Body of pancreas (tissue), 4 donors: ENCODE measurements around the gene CSNK1G1. TPM values are rescaled to one million over a fixed set of nuclear protein-coding genes. Genes with fewer than 3 reads are reported as not detected.

ENCODE experiments used
- ATAC-seq: fragments of 150-250 bp; one replicate; pipeline ENCODE4 v1.9.1; 2016
- DNase-seq, 4 donors: peaks; one replicate each; pipeline ENCODE4 v3.0.0-alpha.2; 2019
- H3K27ac ChIP-seq, 4 donors: fragments of 200-600 bp; sonication (generic); 1 replicate in 3 of 4; 2 replicates in 1 of 4; pipeline versions ENCODE4 v1.5.1 to v1.6.1; 2016 to 2019; ENCODE audit warnings: mild to moderate bottlenecking in 1 of 4, mixed read lengths in 1 of 4, moderate library complexity in 1 of 4
- H3K27me3 ChIP-seq, 2 donors: fragments of 200-600 bp; sonication (generic); one replicate each; pipeline ENCODE4 v1.6.0; 2016; ENCODE audit warnings: mild to moderate bottlenecking in 1 of 2
- H3K36me3 ChIP-seq, 2 donors: fragments of 200-600 bp; sonication (generic); replicated peaks in 1 of 2; 2 replicates each; pipeline ENCODE4 v1.5.1; 2016; ENCODE audit warnings: low read depth in 2 of 2; ENCODE audit not compliant: insufficient read depth in 1 of 2
- H3K4me1 ChIP-seq: fragments of 200-600 bp; sonication (generic); one replicate; pipeline ENCODE4 v1.6.0; 2016
- H3K4me3 ChIP-seq, 2 donors: fragments of 200-600 bp; sonication (generic); 1 replicate in 1 of 2; 2 replicates in 1 of 2; pipeline ENCODE4 v1.5.1; 2016 to 2019
- H3K9me3 ChIP-seq, 3 donors: fragments of 200-600 bp; sonication (generic); 1 replicate in 2 of 3; 2 replicates in 1 of 3; pipeline ENCODE4 v1.5.1; 2016
- CTCF ChIP-seq, 7 experiments: fragments of 450-650 bp in 4 of 7; fragments of 200-600 bp in 3 of 7; sonication (generic) in 3 of 7; IDR thresholded peaks; one replicate each; pipeline ENCODE4 v1.5.1; 2016 to 2019; ENCODE audit warnings: antibody characterized with exemption in 7 of 7
- POLR2A ChIP-seq, 3 donors: fragments of 450-650 bp; IDR thresholded peaks; one replicate each; pipeline ENCODE4 v1.6.1; 2016; ENCODE audit warnings: antibody characterized with exemption in 3 of 3, mild to moderate bottlenecking in 2 of 3
- WGBS, 2 donors: methylation state at CpG; one replicate each; pipeline ENCODE4 v1.1.5; 2017; 5-methylcytosine and 5-hydroxymethylcytosine counted together
- intact Hi-C: fragments of 100-400 bp; cut with DNase I; formaldehyde crosslinking; loops from one replicate; pipeline ENCODE4 v1.15.1; 2023
- total RNA-seq, 2 donors: library from RNA; depleted of rRNA; stranded (reverse); fragments of >200 nt; gene quantifications; one replicate each; pipeline ENCODE4 v1.1.0, GENCODE V29; 2016

The CSNK1G1 gene
- total RNA-seq, 2 donors from 2014 or later, result 6.7 to 13.8 TPM

- 64 to 69% methylated on average over 3 of the region's 3 CpGs for WGBS, 2 donors
- Histone ChIP-seq H3K27me3 (no peaks in the 10 kb centered on the region), H3K27ac (no peak overlapping the region), H3K4me3 (no peak overlapping the region), H3K36me3 (no peaks in the 10 kb centered on the region), H3K9me3 (no peaks in the 10 kb centered on the region), H3K4me1 (peaks cover 28% of the 10 kb centered on the region)
- ATAC-seq, result no peak
- TF ChIP-seq CTCF (IDR thresholded peaks at IDR 0.05) (no peak), POLR2A (IDR thresholded peaks at IDR 0.05) (no peak)
- no peak for DNase-seq
- intact Hi-C loops, result no loop called here
These were observed 207.4 kb downstream of the CSNK1G1 start for GRCh38 chr15:64148581-64148980.

GRCh38 chr15:64148168-64148567 is 207.8 kb downstream of the CSNK1G1 start:
- Histone ChIP-seq H3K36me3 (no peaks in the 10 kb centered on the region), H3K4me1 (peaks cover 25% of the 10 kb centered on the region), H3K4me3 (no peak overlapping the region), H3K27me3 (no peaks in the 10 kb centered on the region), H3K9me3 (no peaks in the 10 kb centered on the region), H3K27ac (no peak overlapping the region)
- intact Hi-C loops, result no loop called here
- ATAC-seq (no peak), DNase-seq (no peak)
- TF ChIP-seq CTCF (IDR thresholded peaks at IDR 0.05) (no peak), POLR2A (IDR thresholded peaks at IDR 0.05) (no peak)
- 84 to 85% methylated on average over 7 of the region's 7 CpGs for WGBS, 2 donors

GRCh38 chr15:64146885-64147681 is 208.9 kb downstream of the CSNK1G1 start:
- no peaks in the 10 kb centered on the region for H3K36me3 ChIP-seq
- TF ChIP-seq CTCF (IDR thresholded peaks at IDR 0.05) (no peak), POLR2A (IDR thresholded peaks at IDR 0.05) (no peak)
- no peak overlapping the region for H3K4me3 ChIP-seq
- DNase-seq (no peak), ATAC-seq (no peak)
- intact Hi-C loops, result no loop called here
- H3K4me1 ChIP-seq, result peaks cover 15% of the 10 kb centered on the region
- WGBS, 2 donors, result 69 to 74% methylated on average over 3 to 26 of the region's 26 CpGs
- no peaks in the 10 kb centered on the region for H3K27me3 ChIP-seq
- H3K27ac ChIP-seq, result no peak overlapping the region
- no peaks in the 10 kb centered on the region for H3K9me3 ChIP-seq

- WGBS, 2 donors, result 86 to 91% methylated on average over 3 of the region's 3 CpGs
- no peak overlapping the region for H3K27ac ChIP-seq
- TF ChIP-seq POLR2A (IDR thresholded peaks at IDR 0.05) (no peak), CTCF (IDR thresholded peaks at IDR 0.05) (no peak)
- DNase-seq (no peak), ATAC-seq (no peak)
- no peaks in the 10 kb centered on the region for H3K9me3 ChIP-seq
- no peak overlapping the region for H3K4me3 ChIP-seq
- H3K27me3 ChIP-seq, result no peaks in the 10 kb centered on the region
- H3K36me3 ChIP-seq, result no peaks in the 10 kb centered on the region
- peaks cover 9% of the 10 kb centered on the region for H3K4me1 ChIP-seq
- intact Hi-C loops, result no loop called here
These were observed 209.5 kb downstream of the CSNK1G1 start for GRCh38 chr15:64146520-64146884.

- DNase-seq (no peak), ATAC-seq (no peak)
- Histone ChIP-seq H3K9me3 (no peaks in the 10 kb centered on the region), H3K36me3 (peaks cover 0 to 1% of the 10 kb centered on the region in 2 donors), H3K27me3 (no peaks in the 10 kb centered on the region), H3K4me1 (peaks cover 5% of the 10 kb centered on the region), H3K4me3 (no peak overlapping the region), H3K27ac (no peak overlapping the region)
- 82 to 91% methylated on average over 1 to 6 of the region's 6 CpGs for WGBS, 2 donors
- TF ChIP-seq POLR2A (IDR thresholded peaks at IDR 0.05) (no peak), CTCF (IDR thresholded peaks at IDR 0.05) (no peak)
- intact Hi-C loops, result no loop called here
These were observed 209.9 kb downstream of the CSNK1G1 start for GRCh38 chr15:64146041-64146440.
